GM12891 (cell line): ENCODE data around the gene ARMH1.

Source experiments
- PAX5 ChIP-seq: IDR thresholded peaks from 2 replicates; pipeline ENCODE4 v1.6.1; 2011; ENCODE audit warnings: low read length, moderate library complexity, mild to moderate bottlenecking; ENCODE audit not compliant: insufficient read depth, severe bottlenecking
- POLR2A ChIP-seq: IDR thresholded peaks from 2 replicates; pipeline ENCODE4 v1.6.1; 2011; ENCODE audit warnings: low read depth, low read length, control low read depth
- POLR2AphosphoS5 ChIP-seq: IDR thresholded peaks from 2 replicates; pipeline ENCODE4 v1.6.1; 2011; ENCODE audit warnings: low read depth, low read length, control low read depth
- POU2F2 ChIP-seq: IDR thresholded peaks from 2 replicates; pipeline ENCODE4 v1.6.1; 2011; ENCODE audit warnings: low read depth, mild to moderate bottlenecking, control low read depth, low read length, moderate library complexity
- SPI1 ChIP-seq: IDR thresholded peaks from 2 replicates; pipeline ENCODE4 v1.6.1; 2011; ENCODE audit warnings: low read depth, low read length, control low read depth
- TAF1 ChIP-seq: IDR thresholded peaks from 2 replicates; pipeline ENCODE4 v1.6.1; 2011; ENCODE audit warnings: low read depth, low read length, control low read depth

DNA sequence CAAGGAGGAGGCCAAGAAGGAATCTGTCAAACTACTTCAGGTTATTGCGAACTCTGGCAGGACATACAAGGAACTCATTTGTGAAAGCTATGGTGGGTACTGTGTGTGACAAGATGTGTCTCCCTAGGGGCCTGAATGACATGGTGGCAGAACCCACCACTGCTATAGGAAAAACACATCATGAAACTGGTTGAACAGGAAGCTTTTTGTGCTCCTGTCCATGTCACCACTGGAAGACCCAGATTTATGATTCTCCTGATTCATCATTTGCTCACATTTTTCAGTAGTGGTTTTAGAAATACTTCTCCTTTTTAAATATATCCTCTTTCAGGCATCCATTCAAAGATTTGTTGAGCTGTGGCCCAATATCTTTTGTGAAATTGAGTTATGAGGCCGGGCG is 23.6 kb downstream of the ARMH1 start:
- TF ChIP-seq POLR2A (no peak), POLR2AphosphoS5 (no peak), POU2F2 (no peak), PAX5 (no peak), TAF1 (no peak), SPI1 (no peak)
